ENCODE results near the gene LDLRAD1.

Gene LDLRAD1

DNA sequence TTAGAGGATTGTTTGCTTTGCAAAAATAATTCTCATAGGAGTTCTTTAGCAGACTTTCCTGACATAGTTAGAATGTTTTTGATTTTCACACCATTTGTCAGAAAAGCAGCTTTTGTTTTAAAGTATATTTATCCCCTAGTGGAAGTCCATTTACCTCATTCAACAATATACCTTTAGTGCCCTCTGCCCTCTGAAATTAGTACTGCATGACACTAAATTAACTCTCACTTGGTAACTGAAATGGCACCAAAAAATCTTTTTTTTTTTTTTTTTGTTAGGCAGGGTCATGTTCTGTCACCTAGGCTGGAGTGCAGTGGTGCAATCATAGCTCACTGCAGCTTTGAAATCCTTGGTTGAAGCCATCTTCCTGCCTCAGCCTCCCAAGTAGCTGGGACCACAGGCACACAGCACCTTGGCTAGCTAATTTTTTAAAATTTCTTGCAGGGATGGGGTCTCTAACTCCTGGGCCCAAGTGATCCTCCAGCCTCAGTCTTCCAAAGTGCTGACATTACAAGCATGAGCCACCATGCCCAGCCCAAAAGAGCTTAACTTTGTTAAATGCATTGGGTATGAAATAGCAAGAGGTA, 58.2 kb downstream of the LDLRAD1 start:
- H3K27me3 Mint-ChIP-seq, result no peaks in the 10 kb centered on the region

More for the DNA sequence above, 58.2 kb downstream of the LDLRAD1 start:
- Mint-ChIP-seq H3K27ac (no peak overlapping the region), H3K4me1 (ENCODE audit: low read depth) (no peaks in the 10 kb centered on the region), H3K9me3 (no peaks in the 10 kb centered on the region), H3K36me3 (ENCODE audit: low read depth) (peaks cover 49% of the 10 kb centered on the region), H3K4me3 (no peak overlapping the region)
